Measurements from ENCODE around the gene MGA. TPM values are rescaled to one million over a fixed set of nuclear protein-coding genes. Genes with fewer than 3 reads are reported as not detected.

Gene MGA
- total and polyA plus RNA-seq, 2 donors (not counting 3 experiments of a cell fraction or from before 2014, with no cell fraction given), result 4.1 to 36.5 TPM

DNA sequence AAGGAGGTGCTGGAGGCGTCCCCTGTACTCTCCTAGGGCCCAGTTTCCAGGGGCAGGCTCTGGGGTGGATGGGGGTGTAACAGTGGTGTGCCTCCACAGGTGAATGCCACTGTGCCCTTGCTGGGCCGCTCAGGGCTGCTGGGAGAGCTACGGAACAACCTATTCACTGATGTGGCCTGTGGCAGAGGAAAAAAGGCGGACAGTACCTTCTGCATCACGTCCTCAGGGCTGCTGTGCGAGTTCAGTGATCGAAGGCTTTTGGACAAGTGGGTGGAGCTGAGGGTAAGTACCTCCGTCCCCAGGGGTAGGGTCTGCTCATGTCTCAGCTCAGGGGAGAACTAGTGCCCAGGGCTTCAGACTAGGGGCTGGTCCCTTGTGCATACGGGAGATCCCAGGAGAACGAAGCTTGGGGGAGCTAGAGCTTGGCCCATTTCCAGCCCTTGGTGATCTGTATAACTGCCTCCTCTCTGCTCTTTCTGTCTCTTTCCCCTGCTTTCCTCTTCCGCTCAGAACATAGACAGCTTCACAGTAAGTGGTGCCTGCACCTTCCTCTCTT lies 152.7 kb downstream of the MGA start:
- H3K27ac ChIP-seq (ENCODE audit: insufficient read depth, low read depth, low read length), result no peak overlapping the region
- H3K9me1 ChIP-seq (replicated peaks; ENCODE audit: control insufficient read depth, extremely low read depth, insufficient read depth, low read length), result no peaks in the 10 kb centered on the region
- no TSS peak for BruUV-seq (replicated peaks)
- H3K79me2 ChIP-seq (ENCODE audit: control insufficient read depth, insufficient read depth, low read length), result no peaks in the 10 kb centered on the region
- H3K27me3 ChIP-seq (ENCODE audit: control insufficient read depth in 2 of 2, insufficient read depth in 2 of 2, low read length in 2 of 2), result no peaks in the 10 kb centered on the region
- H3K4me2 ChIP-seq (ENCODE audit: insufficient read depth, low read length), result no peak overlapping the region
- TF ChIP-seq POLR2A (IDR thresholded peaks at IDR 0.05; ENCODE audit: low read depth, low read length), result no peak
- no peak for TF ChIP-seq POLR2AphosphoS5 (IDR thresholded peaks at IDR 0.05; ENCODE audit: insufficient read depth, low read depth, low read length)
- dilution Hi-C loops (cut with MboI; ENCODE audit: extremely low pct_ligation_motif_present, low sequenced_read_pairs), result no loop called here
- no peak overlapping the region for H3K4me3 ChIP-seq (replicated peaks in 1 of 3; ENCODE audit: insufficient read depth in 1 of 3, low read depth in 1 of 3, low read length in 3 of 3)
- no peak overlapping the region for H2AFZ ChIP-seq (ENCODE audit: low read depth, low read length)
- H3K9me3 ChIP-seq (replicated peaks; ENCODE audit: control insufficient read depth, insufficient read depth, low read length), result no peaks in the 10 kb centered on the region
- H3K9ac ChIP-seq (replicated peaks; ENCODE audit: extremely low read depth, insufficient read depth, low read length), result no peak overlapping the region
- peaks cover 8% of the 10 kb centered on the region for H3K4me1 ChIP-seq (ENCODE audit: control insufficient read depth, extremely low read depth, insufficient read depth, low read length)
- H3K36me3 ChIP-seq (ENCODE audit: control insufficient read depth in 2 of 2, extremely low read depth in 1 of 2, insufficient read depth in 2 of 2, low read length in 2 of 2), result peaks cover 10 to 37% of the 10 kb centered on the region in 2 experiments
- H4K20me1 ChIP-seq (replicated peaks; ENCODE audit: control insufficient read depth, extremely low read depth, insufficient read depth, low read length), result no peaks in the 10 kb centered on the region
- CTCF ChIA-PET, result interaction anchor here (0.9 to 15.9 kb wide), 13 partner anchors 8 to 347 kb away, joined by 3 to 754 read pairs (median 5); partner anchors contain the start of genes JMJD7 and MAPKBP1
- intact Hi-C loops (cut with micrococcal nuclease), result no loop called here
- FAIRE-seq (no peak), DNase-seq (ENCODE audit: low read depth, low spot score) (no peak)
- POLR2A ChIA-PET, result interaction anchor here (0.5 kb wide), 1 partner anchor 14 kb away, joined by 3 read pairs; no protein-coding TSS in a partner anchor

DNA sequence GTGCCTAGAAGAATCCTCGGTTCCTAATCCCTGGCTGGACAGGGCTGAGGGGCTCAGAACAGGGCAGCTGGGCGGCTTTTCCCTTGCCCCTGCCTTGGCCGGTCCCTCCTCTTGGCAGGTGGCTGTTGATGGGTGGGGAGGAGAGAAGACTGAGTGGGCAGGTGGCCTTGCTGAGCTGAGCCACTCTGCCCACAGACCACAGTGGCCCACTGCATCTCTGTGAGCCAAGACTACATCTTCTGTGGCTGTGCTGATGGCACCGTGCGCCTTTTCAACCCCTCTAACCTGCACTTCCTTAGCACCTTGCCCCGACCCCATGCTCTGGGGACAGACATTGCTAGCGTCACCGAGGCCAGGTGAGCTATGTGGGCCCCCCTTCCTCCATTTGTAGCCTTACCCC lies 153.2 kb downstream of the MGA start:
- DNase-seq (ENCODE audit: low read depth, low spot score), result no peak
- no peak for FAIRE-seq
- ChIA-PET POLR2A (interaction anchor here (0.5 kb wide), 1 partner anchor 14 kb away, joined by 3 read pairs; no protein-coding TSS in a partner anchor), CTCF (interaction anchor here (0.7 to 15.9 kb wide), 6 partner anchors 15 to 348 kb away, joined by 3 to 754 read pairs (median 6); partner anchors contain the start of genes JMJD7 and MAPKBP1)
- intact Hi-C loops (cut with micrococcal nuclease) (no loop called here), dilution Hi-C loops (cut with MboI; ENCODE audit: extremely low pct_ligation_motif_present, low sequenced_read_pairs) (no loop called here)
- Histone ChIP-seq H3K79me2 (ENCODE audit: control insufficient read depth, insufficient read depth, low read length) (no peaks in the 10 kb centered on the region), H3K4me1 (ENCODE audit: control insufficient read depth, extremely low read depth, insufficient read depth, low read length) (peaks cover 8% of the 10 kb centered on the region), H3K9me1 (replicated peaks; ENCODE audit: control insufficient read depth, extremely low read depth, insufficient read depth, low read length) (no peaks in the 10 kb centered on the region), H3K4me3 (replicated peaks in 1 of 3; ENCODE audit: insufficient read depth in 1 of 3, low read depth in 1 of 3, low read length in 3 of 3) (no peak overlapping the region), H4K20me1 (replicated peaks; ENCODE audit: control insufficient read depth, extremely low read depth, insufficient read depth, low read length) (no peaks in the 10 kb centered on the region), H3K36me3 (ENCODE audit: control insufficient read depth in 2 of 2, extremely low read depth in 1 of 2, insufficient read depth in 2 of 2, low read length in 2 of 2) (peaks cover 10 to 41% of the 10 kb centered on the region in 2 experiments), H3K4me2 (ENCODE audit: insufficient read depth, low read length) (no peak overlapping the region), H3K9me3 (replicated peaks; ENCODE audit: control insufficient read depth, insufficient read depth, low read length) (no peaks in the 10 kb centered on the region), H2AFZ (ENCODE audit: low read depth, low read length) (no peak overlapping the region), H3K9ac (replicated peaks; ENCODE audit: extremely low read depth, insufficient read depth, low read length) (no peak overlapping the region), H3K27me3 (ENCODE audit: control insufficient read depth in 2 of 2, insufficient read depth in 2 of 2, low read length in 2 of 2) (no peaks in the 10 kb centered on the region), H3K27ac (ENCODE audit: insufficient read depth, low read depth, low read length) (no peak overlapping the region)
- BruUV-seq (replicated peaks), result no TSS peak
- TF ChIP-seq GATA2 (IDR thresholded peaks at IDR 0.05; ENCODE audit: insufficient read depth, insufficient read length, low read depth, low read length) (no peak), POLR2AphosphoS5 (IDR thresholded peaks at IDR 0.05; ENCODE audit: insufficient read depth, low read depth, low read length) (no peak), JUN (IDR thresholded peaks at IDR 0.05; ENCODE audit: borderline replicate concordance, insufficient read depth, insufficient read length, low read depth) (no peak), MYC (IDR thresholded peaks at IDR 0.05; ENCODE audit: low read depth, low read length) (no peak), EZH2 (IDR thresholded peaks at IDR 0.05; ENCODE audit: borderline replicate concordance, low read depth, low read length, severe bottlenecking) (no peak)

Measured in endothelial cell of umbilical vein (primary cell).